GM12891 (cell line): Measurements from ENCODE around the gene PSPN.

Source experiments
- POLR2A ChIP-seq: IDR thresholded peaks from 2 replicates; pipeline ENCODE4 v1.6.1; 2011; ENCODE audit warnings: low read depth, low read length, control low read depth
- POLR2AphosphoS5 ChIP-seq: IDR thresholded peaks from 2 replicates; pipeline ENCODE4 v1.6.1; 2011; ENCODE audit warnings: low read depth, low read length, control low read depth
- TAF1 ChIP-seq: IDR thresholded peaks from 2 replicates; pipeline ENCODE4 v1.6.1; 2011; ENCODE audit warnings: low read depth, low read length, control low read depth

DNA sequence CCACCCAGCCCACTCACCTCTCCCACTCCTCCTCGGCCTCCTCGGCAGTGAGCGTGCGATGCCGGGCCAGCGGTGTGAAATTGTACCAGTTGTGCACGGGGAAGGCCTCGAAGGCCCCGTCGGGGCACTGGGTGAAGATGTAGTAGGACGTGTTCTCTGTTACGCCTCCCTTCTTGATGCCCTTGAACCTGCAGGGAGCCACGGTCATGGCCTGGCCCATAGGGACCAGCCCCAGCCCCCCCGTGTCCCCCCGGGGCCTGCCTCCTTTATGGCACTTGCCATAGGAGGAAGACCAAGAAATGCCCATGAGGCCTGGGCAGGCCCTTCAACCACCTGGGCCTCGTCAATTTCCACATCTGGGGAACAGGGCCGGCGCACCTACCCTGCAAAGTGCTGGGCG is 11.6 kb upstream of the PSPN start:
- no peak for TF ChIP-seq POLR2AphosphoS5
- TF ChIP-seq POLR2A: no peak
- TF ChIP-seq TAF1: no peak
